ENCODE data around the gene IL1RAPL1. TPM values are rescaled to one million over a fixed set of nuclear protein-coding genes. Genes with fewer than 3 reads are reported as not detected.

The IL1RAPL1 gene
- total RNA-seq, 3 donors from 2014 or later = 0.16 to 0.44 TPM; not detected in 1

DNA sequence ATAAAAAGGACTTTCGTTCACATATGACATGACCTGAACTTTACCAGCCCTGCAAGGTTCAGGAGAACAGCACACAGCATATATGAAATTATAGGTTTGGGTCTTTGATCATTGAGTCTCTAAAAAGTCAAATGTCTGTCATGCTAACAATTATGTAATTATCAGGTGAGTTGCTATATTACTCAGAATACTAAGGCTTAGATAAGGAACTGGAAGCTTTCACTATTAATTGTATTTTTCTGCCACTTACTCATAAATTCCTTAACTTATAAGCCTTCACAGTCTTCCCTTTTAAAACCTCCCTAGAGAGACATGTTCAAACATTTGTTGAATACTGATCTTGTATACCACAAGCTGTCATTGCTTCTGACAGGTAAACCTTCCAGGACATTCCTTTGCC lies 1335.4 kb downstream of the IL1RAPL1 start:
- TF ChIP-seq CTCF (IDR thresholded peaks at IDR 0.05) (no peak), POLR2AphosphoS5 (IDR thresholded peaks at IDR 0.05) (no peak), POLR2A (IDR thresholded peaks at IDR 0.05) (no peak)
- H3K9me3 ChIP-seq = no peaks in the 10 kb centered on the region
- H3K4me3 ChIP-seq = no peak overlapping the region
- no peak for DNase-seq (ENCODE audit: low spot score in 2 of 2)
- intact Hi-C loops (cut with DNase I; ENCODE audit: low total_unique reads) = no loop called here
- H3K27me3 ChIP-seq = peaks cover 0 to 4% of the 10 kb centered on the region in 2 donors
- no peaks in the 10 kb centered on the region for H3K36me3 ChIP-seq
- no peak overlapping the region for H3K27ac ChIP-seq
- no peaks in the 10 kb centered on the region for H3K4me1 ChIP-seq

GRCh38 chrX:29926056-29926455 lies 1338.8 kb downstream of the IL1RAPL1 start:
- no peak for DNase-seq (ENCODE audit: low spot score in 2 of 2)
- H3K9me3 ChIP-seq = no peaks in the 10 kb centered on the region
- TF ChIP-seq POLR2A (IDR thresholded peaks at IDR 0.05) = no peak
- no peak for TF ChIP-seq CTCF (IDR thresholded peaks at IDR 0.05)
- no peak for TF ChIP-seq POLR2AphosphoS5 (IDR thresholded peaks at IDR 0.05)

DNA sequence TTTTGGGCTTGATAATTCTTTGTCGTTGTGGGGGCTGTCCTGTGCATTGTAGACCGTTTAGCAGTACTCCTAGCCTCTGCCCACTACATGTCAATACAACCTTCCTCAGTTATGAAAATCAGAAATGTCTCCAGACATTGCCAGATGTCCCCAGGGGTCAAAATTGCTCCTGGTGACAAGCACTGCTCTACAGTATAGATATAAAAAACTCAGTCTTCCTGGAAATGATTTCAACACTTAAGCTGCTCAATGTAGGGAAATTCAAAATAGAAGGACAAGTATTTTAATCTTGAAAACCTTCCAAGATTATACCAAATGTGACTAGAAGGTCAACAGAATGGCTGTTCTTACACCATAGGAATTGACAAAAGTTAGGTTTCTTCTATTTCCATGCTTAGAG lies 1339.4 kb downstream of the IL1RAPL1 start:
- DNase-seq (ENCODE audit: low spot score in 2 of 2) = no peak
- Histone ChIP-seq H3K9me3 (no peaks in the 10 kb centered on the region), H3K27ac (no peak overlapping the region), H3K4me1 (no peaks in the 10 kb centered on the region), H3K36me3 (no peaks in the 10 kb centered on the region), H3K27me3 (peaks cover 0 to 7% of the 10 kb centered on the region in 2 donors), H3K4me3 (no peak overlapping the region)
- TF ChIP-seq POLR2A (IDR thresholded peaks at IDR 0.05) = no peak
- no peak for TF ChIP-seq POLR2AphosphoS5 (IDR thresholded peaks at IDR 0.05)
- intact Hi-C loops (cut with DNase I; ENCODE audit: low total_unique reads) = loop anchor here (1.0 kb wide), 1 partner anchor 9 kb away; no protein-coding TSS in a partner anchor

More at GRCh38 chrX:29926056-29926455, 1338.8 kb downstream of the IL1RAPL1 start:
- Histone ChIP-seq H3K27me3 (peaks cover 0 to 7% of the 10 kb centered on the region in 2 donors), H3K4me1 (no peaks in the 10 kb centered on the region), H3K36me3 (no peaks in the 10 kb centered on the region), H3K27ac (no peak overlapping the region), H3K4me3 (no peak overlapping the region)
- intact Hi-C loops (cut with DNase I; ENCODE audit: low total_unique reads) = loop anchor here (1.0 kb wide), 1 partner anchor 9 kb away; no protein-coding TSS in a partner anchor

DNA sequence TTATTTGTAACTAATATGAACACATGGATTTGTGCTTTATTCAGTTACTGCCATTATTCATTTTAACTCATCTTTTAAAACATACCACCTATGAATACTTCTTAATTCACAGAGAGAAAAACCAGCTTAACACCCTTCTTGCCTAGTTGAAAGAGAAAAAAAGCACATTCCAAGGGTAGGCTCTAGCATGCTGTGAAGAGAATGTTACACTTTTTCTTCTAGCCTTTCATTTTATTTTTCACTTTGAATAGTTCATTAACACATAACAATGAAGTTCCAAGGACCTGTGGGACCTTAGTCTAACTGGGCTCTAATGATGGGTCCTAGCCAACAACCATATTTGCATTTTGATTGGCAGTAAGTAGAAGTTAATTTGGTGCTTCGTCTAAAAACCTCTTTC lies 1348.2 kb downstream of the IL1RAPL1 start:
- TF ChIP-seq POLR2A (IDR thresholded peaks at IDR 0.05) (no peak), POLR2AphosphoS5 (IDR thresholded peaks at IDR 0.05) (no peak), CTCF (IDR thresholded peaks at IDR 0.05) (no peak)
- H3K36me3 ChIP-seq = no peaks in the 10 kb centered on the region
- no peaks in the 10 kb centered on the region for H3K9me3 ChIP-seq
- no peak overlapping the region for H3K4me3 ChIP-seq
- H3K27me3 ChIP-seq = peaks cover 0 to 7% of the 10 kb centered on the region in 2 donors
- intact Hi-C loops (cut with DNase I; ENCODE audit: low total_unique reads) = loop anchor here (1.0 kb wide), 1 partner anchor 9 kb away; no protein-coding TSS in a partner anchor
- H3K27ac ChIP-seq = no peak overlapping the region
- H3K4me1 ChIP-seq = no peaks in the 10 kb centered on the region
- DNase-seq (ENCODE audit: low spot score in 2 of 2) = no peak

- H3K4me1 ChIP-seq = no peaks in the 10 kb centered on the region
- no peak overlapping the region for H3K4me3 ChIP-seq
- H3K36me3 ChIP-seq = no peaks in the 10 kb centered on the region
- TF ChIP-seq CTCF (IDR thresholded peaks at IDR 0.05) (no peak), POLR2AphosphoS5 (IDR thresholded peaks at IDR 0.05) (no peak), POLR2A (IDR thresholded peaks at IDR 0.05) (no peak)
- H3K27ac ChIP-seq = no peak overlapping the region
- H3K27me3 ChIP-seq = peaks cover 0 to 4% of the 10 kb centered on the region in 2 donors
- no peaks in the 10 kb centered on the region for H3K9me3 ChIP-seq
- intact Hi-C loops (cut with DNase I; ENCODE audit: low total_unique reads) = no loop called here
- DNase-seq (ENCODE audit: low spot score in 2 of 2) = no peak
Measured at GRCh38 chrX:29940750-29941149, 1353.5 kb downstream of the IL1RAPL1 start.

Data from breast epithelium (tissue), 4 donors.